Lower leg skin (tissue), 3 donors: ENCODE measurements around the gene F2RL3.

Experiments used
- POLR2A ChIP-seq, 2 donors: fragments of 450-650 bp; IDR thresholded peaks; one replicate each; pipeline ENCODE4 v1.6.1; 2016 to 2017; ENCODE audit warnings: antibody characterized with exemption in 2 of 2, mild to moderate bottlenecking in 1 of 2, moderate library complexity in 1 of 2
- TF ChIP-seq, protein P1 (sequence below), 3 donors: fragments of 450-650 bp; IDR thresholded peaks; one replicate each; pipeline ENCODE4 v1.5.1; 2016; ENCODE audit warnings: antibody characterized with exemption in 3 of 3, mild to moderate bottlenecking in 3 of 3, moderate library complexity in 2 of 3

DNA sequence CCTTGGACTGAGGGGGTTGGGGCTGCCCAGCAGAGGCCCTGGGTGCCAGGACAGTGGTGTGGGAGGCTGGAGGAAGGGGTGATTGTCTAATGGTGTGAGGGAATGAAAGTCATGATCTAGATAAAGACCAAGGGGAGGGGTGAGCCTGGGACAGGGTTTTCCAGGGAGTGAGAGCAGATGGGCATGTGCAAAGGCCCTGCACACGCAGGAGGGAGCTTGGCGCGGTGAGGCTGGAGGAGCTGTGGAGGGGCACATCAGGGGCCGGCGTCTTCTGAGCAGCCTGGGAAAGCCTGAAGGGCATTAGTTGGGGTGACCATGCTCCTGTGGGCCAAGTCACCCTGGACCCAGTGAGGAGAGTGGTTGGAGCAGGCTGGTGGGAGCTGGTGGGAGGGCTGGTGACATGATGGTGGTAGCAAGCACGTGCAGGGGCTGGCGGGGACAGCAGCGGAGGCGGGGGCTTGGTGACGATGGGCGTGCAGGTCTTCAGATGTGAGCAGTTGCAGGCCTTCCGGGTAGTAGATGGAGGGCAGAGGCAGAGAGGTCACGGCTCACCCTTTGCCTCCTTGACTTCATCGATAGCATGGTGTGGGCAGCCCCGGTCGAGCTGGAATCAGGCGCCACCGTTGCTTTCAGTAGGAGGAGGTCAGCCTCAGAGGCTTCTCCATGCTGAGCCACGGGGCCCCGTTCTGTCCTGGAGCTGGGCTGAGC is 20.2 kb upstream of the F2RL3 start:
- TF ChIP-seq, protein P1, sequence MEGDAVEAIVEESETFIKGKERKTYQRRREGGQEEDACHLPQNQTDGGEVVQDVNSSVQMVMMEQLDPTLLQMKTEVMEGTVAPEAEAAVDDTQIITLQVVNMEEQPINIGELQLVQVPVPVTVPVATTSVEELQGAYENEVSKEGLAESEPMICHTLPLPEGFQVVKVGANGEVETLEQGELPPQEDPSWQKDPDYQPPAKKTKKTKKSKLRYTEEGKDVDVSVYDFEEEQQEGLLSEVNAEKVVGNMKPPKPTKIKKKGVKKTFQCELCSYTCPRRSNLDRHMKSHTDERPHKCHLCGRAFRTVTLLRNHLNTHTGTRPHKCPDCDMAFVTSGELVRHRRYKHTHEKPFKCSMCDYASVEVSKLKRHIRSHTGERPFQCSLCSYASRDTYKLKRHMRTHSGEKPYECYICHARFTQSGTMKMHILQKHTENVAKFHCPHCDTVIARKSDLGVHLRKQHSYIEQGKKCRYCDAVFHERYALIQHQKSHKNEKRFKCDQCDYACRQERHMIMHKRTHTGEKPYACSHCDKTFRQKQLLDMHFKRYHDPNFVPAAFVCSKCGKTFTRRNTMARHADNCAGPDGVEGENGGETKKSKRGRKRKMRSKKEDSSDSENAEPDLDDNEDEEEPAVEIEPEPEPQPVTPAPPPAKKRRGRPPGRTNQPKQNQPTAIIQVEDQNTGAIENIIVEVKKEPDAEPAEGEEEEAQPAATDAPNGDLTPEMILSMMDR (IDR thresholded peaks at IDR 0.05), result no peak
- no peak for TF ChIP-seq POLR2A (IDR thresholded peaks at IDR 0.05)
